ENCODE data around the gene PSMA7. TPM values are rescaled to one million over a fixed set of nuclear protein-coding genes. Genes with fewer than 3 reads are reported as not detected.

PSMA7 gene
- total RNA-seq, 1 donor from 2014 or later, result 301 TPM

GRCh38 chr20:62122654-62123449 lies 20.3 kb downstream of the PSMA7 start:
- H3K27ac ChIP-seq, result peak overlapping the region; percentile 71 to 98
- peak overlapping the region; percentile 70 to 84 for H3K4me3 ChIP-seq
- H3K4me1 ChIP-seq, result peaks cover 0 to 26% of the 10 kb centered on the region in 2 donors
- peaks cover 22 to 27% of the 10 kb centered on the region in 2 donors for H3K36me3 ChIP-seq
- intact Hi-C loops (cut with DNase I), result loop anchor here (1.0 to 5.0 kb wide), 5 partner anchors 20 to 1149 kb away; partner anchors contain the start of genes ARFGAP1, MTG2, OSBPL2 and PSMA7
- TF ChIP-seq CTCF (IDR thresholded peaks at IDR 0.05), result no peak
- no peaks in the 10 kb centered on the region for H3K27me3 ChIP-seq
- DNase-seq (ENCODE audit: low spot score in 2 of 2), result no peak
- H3K9me3 ChIP-seq, result no peaks in the 10 kb centered on the region

- peaks cover 13 to 19% of the 10 kb centered on the region in 2 donors for H3K36me3 ChIP-seq
- no peaks in the 10 kb centered on the region for H3K9me3 ChIP-seq
- peak within 1 kb of the TSS; percentile 70 to 84 for H3K4me3 ChIP-seq
- H3K27me3 ChIP-seq, result no peaks in the 10 kb centered on the region
- DNase-seq (ENCODE audit: low spot score in 2 of 2), result peak; percentile 84 to 98
- no peak for TF ChIP-seq CTCF (IDR thresholded peaks at IDR 0.05)
- H3K27ac ChIP-seq, result peak within 1 kb of the TSS; percentile 97 to 98
- intact Hi-C loops (cut with DNase I), result loop anchor here (1.0 to 5.0 kb wide), 5 partner anchors 21 to 1150 kb away; partner anchors contain the start of genes ARFGAP1, MTG2, OSBPL2 and PSMA7
- H3K4me1 ChIP-seq, result peaks cover 0 to 26% of the 10 kb centered on the region in 2 donors
Measured at GRCh38 chr20:62121776-62122653, 21.2 kb downstream of the PSMA7 start, which contains the start of gene LSM14B. TSS of gene LSM14B (plus strand) at chr20:62122475. CDS start at chr20:62122667, 192 bp downstream.

- peak in 1 of 2 donors; percentile 80 for DNase-seq (ENCODE audit: low spot score in 2 of 2)
- H3K27ac ChIP-seq, result peak overlapping the region; percentile 97 to 98
- H3K9me3 ChIP-seq, result no peaks in the 10 kb centered on the region
- H3K4me1 ChIP-seq, result peaks cover 0 to 26% of the 10 kb centered on the region in 2 donors
- H3K4me3 ChIP-seq, result peak overlapping the region; percentile 70 to 71
- H3K36me3 ChIP-seq, result peaks cover 6 to 12% of the 10 kb centered on the region in 2 donors
- intact Hi-C loops (cut with DNase I), result loop anchor here (1.0 to 5.0 kb wide), 3 partner anchors 55 to 1151 kb away; partner anchors contain the start of gene ARFGAP1
- no peak for TF ChIP-seq CTCF (IDR thresholded peaks at IDR 0.05)
- no peaks in the 10 kb centered on the region for H3K27me3 ChIP-seq
Measured at GRCh38 chr20:62120990-62121775, 22.0 kb downstream of the PSMA7 start.

GRCh38 chr20:62120365-62120762 lies 22.8 kb downstream of the PSMA7 start:
- Histone ChIP-seq H3K9me3 (no peaks in the 10 kb centered on the region), H3K36me3 (peaks cover 4 to 5% of the 10 kb centered on the region in 2 donors), H3K4me1 (peaks cover 0 to 26% of the 10 kb centered on the region in 2 donors), H3K4me3 (no peak overlapping the region), H3K27me3 (no peaks in the 10 kb centered on the region), H3K27ac (peak overlapping the region; percentile 97 to 98)
- intact Hi-C loops (cut with DNase I), result loop anchor here (1.0 to 5.0 kb wide), 3 partner anchors 54 to 1152 kb away; partner anchors contain the start of gene ARFGAP1
- DNase-seq (ENCODE audit: low spot score in 2 of 2), result no peak
- TF ChIP-seq CTCF (IDR thresholded peaks at IDR 0.05), result no peak

Data from ascending aorta (tissue), 2 donors.